ENCODE results near the gene ATG16L1. TPM values are rescaled to one million over a fixed set of nuclear protein-coding genes. Genes with fewer than 3 reads are reported as not detected.

ATG16L1 gene
- total RNA-seq = 12.9 and 16.0 TPM in 2 replicates

DNA sequence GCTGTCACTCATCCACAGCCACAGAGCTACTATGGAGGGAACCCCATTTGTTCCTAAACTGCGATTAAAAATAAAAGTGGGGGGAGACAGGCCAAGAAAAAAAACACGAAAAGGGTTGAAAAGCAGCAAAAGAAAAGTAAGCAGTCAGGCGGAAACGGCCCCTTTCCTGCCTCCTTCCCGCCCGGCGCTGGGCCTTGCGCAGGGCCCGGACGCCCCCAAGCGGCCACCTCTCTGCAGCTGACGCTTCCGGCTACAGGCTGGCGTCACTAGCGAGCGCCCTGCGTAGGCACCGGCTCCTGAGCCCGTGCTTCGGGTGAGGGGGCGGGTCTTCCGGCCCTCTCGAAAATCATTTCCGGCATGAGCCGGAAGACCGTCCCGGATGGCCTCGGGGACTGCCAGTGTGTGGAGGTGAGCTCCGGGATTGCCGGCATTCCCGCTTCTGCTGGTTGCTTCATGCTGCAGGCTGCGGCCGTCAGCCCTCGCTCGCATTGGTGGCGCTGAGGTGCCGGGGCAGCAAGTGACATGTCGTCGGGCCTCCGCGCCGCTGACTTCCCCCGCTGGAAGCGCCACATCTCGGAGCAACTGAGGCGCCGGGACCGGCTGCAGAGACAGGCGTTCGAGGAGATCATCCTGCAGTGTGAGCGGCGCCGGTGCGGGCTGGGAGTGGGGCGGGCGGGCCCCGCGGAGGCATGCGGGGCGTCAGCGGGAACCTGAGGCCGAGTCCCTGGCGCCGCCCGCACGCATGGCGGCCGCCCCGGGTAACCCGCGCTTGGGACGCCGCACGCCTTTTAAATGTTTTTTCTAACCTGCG lies at the start of gene ATG16L1:
Gene ATG16L1 (plus strand): TSS at position 368 of the 811 bp plus-strand sequence. CDS start 155 bp downstream, at position 523.

DNA sequence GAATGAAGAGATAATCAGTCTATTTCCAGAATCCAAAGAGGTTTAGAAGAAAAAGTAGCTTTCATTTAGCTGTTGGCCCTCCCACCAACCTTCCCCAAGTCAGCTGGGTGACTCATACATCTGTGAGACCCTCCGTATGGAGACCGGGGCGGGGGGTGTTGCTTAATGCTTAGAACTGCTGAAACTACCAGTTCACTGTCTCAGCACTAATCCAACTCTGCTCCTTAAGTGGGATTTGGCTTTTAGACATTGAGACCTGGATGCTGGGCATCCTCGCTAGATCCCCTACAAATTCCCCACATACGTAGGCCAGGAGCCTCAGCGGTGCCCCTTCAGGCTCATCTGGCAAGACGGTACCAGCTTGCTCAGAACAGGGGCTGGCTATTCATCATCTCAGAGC lies 56.1 kb downstream of the ATG16L1 start, which contains the start of gene SAG:
Gene SAG (plus strand): TSS at position 252 of the 400 bp plus-strand sequence. CDS start 1,374 bp downstream, outside the sequence.

Other genes starting within 250 kb of the ATG16L1 start
- 0.75 TPM in 1 of 2 replicates, not detected in the other for gene NGEF, start 238.4 kb upstream of the ATG16L1 start, total RNA-seq
- gene NEU2, start 219.0 kb upstream of the ATG16L1 start, total RNA-seq = not detected in 2 replicates
- gene INPP5D, start 191.3 kb upstream of the ATG16L1 start, total RNA-seq = 0.10 and 0.94 TPM in 2 replicates
- not detected in 2 replicates for gene SAG, start 56.1 kb downstream of the ATG16L1 start, total RNA-seq
- gene DGKD, start 102.8 kb downstream of the ATG16L1 start, total RNA-seq = 11.1 and 12.4 TPM in 2 replicates

All from cardiac ventricle fibroblast (primary cell).